ENCODE measurements around the gene MEX3D.

The MEX3D gene

DNA sequence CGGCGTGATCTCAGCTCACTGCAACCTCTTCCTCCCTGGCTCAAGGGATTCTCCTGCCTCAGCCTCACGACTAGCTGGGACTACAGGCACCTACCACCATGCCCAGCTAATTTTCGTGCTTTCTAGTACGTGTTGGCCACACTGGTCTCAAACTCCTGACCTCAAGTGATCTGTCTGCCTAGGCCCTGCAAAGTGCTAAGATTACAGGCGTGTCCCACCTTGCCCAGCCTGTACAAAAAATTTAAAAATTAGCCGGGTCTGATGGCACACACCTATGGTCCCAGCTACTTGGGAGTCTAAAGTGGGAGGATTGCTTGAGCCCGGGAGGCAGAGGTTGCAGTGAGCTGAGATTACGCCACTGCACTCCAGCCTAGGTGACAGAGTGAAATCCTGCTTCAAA lies 4.7 kb upstream of the MEX3D start:
- in situ Hi-C loops (cut with HindIII; ENCODE audit: low sequenced_read_pairs) = no loop called here
- H3K4me3 ChIP-seq (ENCODE audit: low read depth, low read length) = no peak overlapping the region
- no peak for DNase-seq (ENCODE audit: low read depth, low spot score)
- TF ChIP-seq CTCF (IDR thresholded peaks at IDR 0.05; ENCODE audit: low read depth, low read length) = no peak

- in situ Hi-C loops (cut with HindIII; ENCODE audit: low sequenced_read_pairs) = no loop called here
- no peak for TF ChIP-seq CTCF (IDR thresholded peaks at IDR 0.05; ENCODE audit: low read depth, low read length)
- no peak overlapping the region for H3K4me3 ChIP-seq (ENCODE audit: low read depth, low read length)
- no peak for DNase-seq (ENCODE audit: low read depth, low spot score)
Observed at GRCh38 chr19:1571358-1571757, 3.2 kb upstream of the MEX3D start.

DNA sequence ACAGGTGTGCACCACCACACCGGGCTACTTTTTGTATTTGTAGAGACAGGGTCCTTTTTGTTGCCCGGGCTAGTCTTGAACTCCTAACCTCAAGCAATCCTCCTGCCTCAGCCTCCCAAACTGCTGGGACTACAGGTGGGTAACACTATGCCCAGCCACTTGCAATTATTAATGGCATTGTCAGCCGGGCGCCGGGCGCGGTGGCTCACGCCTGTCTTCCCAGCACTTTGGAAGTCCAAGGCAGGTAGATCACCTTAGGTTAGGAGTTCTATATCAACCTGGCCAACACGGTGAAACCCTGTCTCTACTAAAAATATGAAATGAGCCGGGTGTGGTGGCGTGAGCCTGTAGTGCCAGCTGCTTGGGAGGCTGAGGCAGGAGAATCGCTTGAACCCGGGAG lies 2.7 kb upstream of the MEX3D start:
- in situ Hi-C loops (cut with HindIII; ENCODE audit: low sequenced_read_pairs) = no loop called here
- H3K4me3 ChIP-seq (ENCODE audit: low read depth, low read length) = no peak overlapping the region
- TF ChIP-seq CTCF (IDR thresholded peaks at IDR 0.05; ENCODE audit: low read depth, low read length) = no peak
- DNase-seq (ENCODE audit: low read depth, low spot score) = no peak

DNA sequence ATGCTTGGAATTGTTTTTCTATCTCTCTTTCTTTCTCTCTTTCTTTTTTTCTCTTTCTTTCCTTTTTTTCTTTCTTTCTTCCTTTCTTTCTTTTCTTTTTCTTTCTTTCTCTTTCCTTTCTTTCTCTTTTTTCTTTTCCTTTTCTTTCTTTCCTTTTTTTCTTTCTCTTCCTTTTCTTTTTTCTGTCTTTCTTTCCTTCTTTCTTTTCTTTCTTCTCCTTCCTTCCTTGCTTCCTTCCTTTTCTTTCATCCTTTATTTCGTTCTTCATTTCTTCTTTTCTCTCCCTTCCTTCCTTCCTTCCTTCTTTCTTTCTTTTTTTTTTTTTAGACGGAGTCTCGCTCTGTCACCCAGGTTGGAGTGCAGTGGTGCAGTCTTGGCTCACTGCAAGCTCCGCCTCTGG lies 1.9 kb upstream of the MEX3D start:
- in situ Hi-C loops (cut with HindIII; ENCODE audit: low sequenced_read_pairs) = no loop called here
- DNase-seq (ENCODE audit: low read depth, low spot score) = no peak
- TF ChIP-seq CTCF (IDR thresholded peaks at IDR 0.05; ENCODE audit: low read depth, low read length) = no peak

DNA sequence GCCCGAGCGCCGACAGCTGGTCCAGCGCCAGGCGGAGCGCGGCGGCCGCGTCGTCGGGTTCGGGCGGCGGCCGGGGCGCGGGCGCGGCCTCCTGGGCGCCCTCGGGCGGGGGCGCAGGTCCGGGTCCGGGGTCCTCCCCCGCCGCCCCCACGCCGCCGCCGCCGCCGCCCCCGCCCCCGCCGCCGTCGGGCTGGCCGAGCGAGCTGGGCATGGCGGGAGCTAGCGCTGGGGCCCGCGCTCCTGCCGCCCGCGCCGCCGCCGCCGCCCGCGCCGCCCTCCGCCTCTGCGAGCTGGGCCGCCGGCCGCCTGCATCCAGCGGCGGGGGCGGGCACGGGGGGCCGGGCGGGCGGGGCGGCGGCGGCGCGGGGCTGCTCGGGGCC lies 287 bp downstream of the MEX3D start:
- TF ChIP-seq CTCF (IDR thresholded peaks at IDR 0.05; ENCODE audit: low read depth, low read length) = no peak
- DNase-seq (ENCODE audit: low read depth, low spot score) = no peak
- peak overlapping the region; percentile 62 for H3K4me3 ChIP-seq (ENCODE audit: low read depth, low read length)
- in situ Hi-C loops (cut with HindIII; ENCODE audit: low sequenced_read_pairs) = no loop called here

More for the DNA sequence above, 1.9 kb upstream of the MEX3D start:
- H3K4me3 ChIP-seq (ENCODE audit: low read depth, low read length) = no peak overlapping the region

DNA sequence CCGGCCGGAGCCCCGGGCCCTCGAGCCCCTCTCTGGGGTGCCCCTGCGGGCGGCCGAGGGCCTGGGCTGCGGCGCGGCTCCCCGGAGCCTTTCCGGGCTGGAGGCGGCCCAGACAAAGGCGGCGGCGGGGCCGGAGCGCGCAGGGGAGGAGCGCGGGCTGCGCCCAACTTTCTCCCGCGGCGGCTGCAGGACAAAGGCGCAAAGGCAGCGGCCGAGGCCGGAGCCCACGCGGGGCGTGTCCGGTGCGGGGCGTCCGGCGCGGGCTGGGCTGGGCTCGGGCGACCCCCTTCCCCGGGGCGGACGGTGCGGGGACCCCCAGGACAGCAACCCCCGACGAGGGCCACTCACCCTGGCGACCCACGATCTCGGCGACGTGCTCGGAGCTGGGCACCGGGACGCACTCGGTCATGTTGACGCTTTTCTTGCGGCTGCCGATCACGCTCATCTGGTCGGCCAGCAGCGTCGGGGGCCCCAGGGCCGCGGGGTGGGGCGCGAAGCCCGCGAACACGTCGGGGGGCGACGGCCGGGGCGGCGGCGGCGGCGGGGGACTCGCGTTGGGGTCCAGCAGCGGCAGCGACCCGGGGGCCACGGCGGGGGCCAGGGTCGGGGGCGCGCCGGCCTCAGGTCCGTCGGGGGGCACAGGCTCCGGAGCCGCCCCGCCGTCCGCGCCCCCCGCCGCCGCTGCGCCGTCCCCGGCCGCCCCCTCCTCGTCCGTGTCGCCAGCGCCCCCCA lies 843 bp downstream of the MEX3D start:
- peak overlapping the region; percentile 62 for H3K4me3 ChIP-seq (ENCODE audit: low read depth, low read length)
- in situ Hi-C loops (cut with HindIII; ENCODE audit: low sequenced_read_pairs) = no loop called here
- TF ChIP-seq CTCF (IDR thresholded peaks at IDR 0.05; ENCODE audit: low read depth, low read length) = no peak
- peak; percentile 8 for DNase-seq (ENCODE audit: low read depth, low spot score)

Data from astrocyte of the spinal cord (primary cell).